HG02623 (cell line): ENCODE measurements around the gene PTCH2.
"Not testable (repeated sequence)": the region's sequence is repeated elsewhere in the genome, so short reads cannot be mapped to it uniquely, and the experiment has no call there.

Source experiments
- ATAC-seq: cut with Tn5 transposase; IDR thresholded peaks from one replicate; pipeline ENCODE4 v1.9.1; 2021; ENCODE audit warnings: moderate library complexity; ENCODE audit not compliant: unreplicated experiment

PTCH2 gene

GRCh38 chr1:44820328-44821239 is 22.5 kb downstream of the PTCH2 start:
- no peak for ATAC-seq

GRCh38 chr1:44819608-44820327 is 23.3 kb downstream of the PTCH2 start:
- ATAC-seq = peak; percentile 62

GRCh38 chr1:44819196-44819607 is 23.9 kb downstream of the PTCH2 start:
- peak; percentile 8 for ATAC-seq

- no peak for ATAC-seq
These were observed 25.1 kb downstream of the PTCH2 start for GRCh38 chr1:44817771-44818495.

GRCh38 chr1:44817307-44817706 is 25.7 kb downstream of the PTCH2 start:
- no peak for ATAC-seq

- ATAC-seq = not testable (repeated sequence)
These were observed 27.1 kb downstream of the PTCH2 start for GRCh38 chr1:44815926-44816325.

GRCh38 chr1:44812822-44813543 is 30.1 kb downstream of the PTCH2 start:
- ATAC-seq = no peak

- ATAC-seq = no peak
These were observed 31.8 kb downstream of the PTCH2 start for GRCh38 chr1:44811234-44811633.

- not testable (repeated sequence) for ATAC-seq
These were observed 32.3 kb downstream of the PTCH2 start for GRCh38 chr1:44810762-44811105.

GRCh38 chr1:44810101-44810761 is 32.8 kb downstream of the PTCH2 start:
- ATAC-seq = no peak

- ATAC-seq = peak; percentile 41
These were observed 33.8 kb downstream of the PTCH2 start for GRCh38 chr1:44808938-44809917.

GRCh38 chr1:44808063-44808937 is 34.8 kb downstream of the PTCH2 start, which contains the start of gene BTBD19:
Gene BTBD19, plus strand, starts transcription at chr1:44808523. Its CDS starts 298 bp downstream, at chr1:44808821.
- ATAC-seq = no peak

- no peak for ATAC-seq
These were observed 35.5 kb downstream of the PTCH2 start for GRCh38 chr1:44807364-44808062.

- ATAC-seq = no peak
These were observed 36.2 kb downstream of the PTCH2 start, which contains the start of gene DYNLT4 for GRCh38 chr1:44806704-44807363. Gene DYNLT4, minus strand, starts transcription at chr1:44807351. Its CDS starts 683 bp downstream, at chr1:44806668.

- no peak for ATAC-seq
These were observed 36.9 kb downstream of the PTCH2 start for GRCh38 chr1:44806025-44806703.
